C4-2B (cell line): Measurements from ENCODE around the gene LIPC.

Source experiments
- CTCF ChIP-seq: fragments of 450-650 bp; conservative IDR thresholded peaks from 2 replicates; pipeline ENCODE4 v1.5.1; 2017; ENCODE audit warnings: mild to moderate bottlenecking
- ZFX ChIP-seq: fragments of 450-650 bp; IDR thresholded peaks from 2 replicates; pipeline ENCODE4 v1.6.1; 2017

- TF ChIP-seq CTCF (no peak), ZFX (no peak)
Observed at GRCh38 chr15:58520464-58520863, 88.7 kb downstream of the LIPC start.
